ENCODE data around the gene PPP6R1.

DNA sequence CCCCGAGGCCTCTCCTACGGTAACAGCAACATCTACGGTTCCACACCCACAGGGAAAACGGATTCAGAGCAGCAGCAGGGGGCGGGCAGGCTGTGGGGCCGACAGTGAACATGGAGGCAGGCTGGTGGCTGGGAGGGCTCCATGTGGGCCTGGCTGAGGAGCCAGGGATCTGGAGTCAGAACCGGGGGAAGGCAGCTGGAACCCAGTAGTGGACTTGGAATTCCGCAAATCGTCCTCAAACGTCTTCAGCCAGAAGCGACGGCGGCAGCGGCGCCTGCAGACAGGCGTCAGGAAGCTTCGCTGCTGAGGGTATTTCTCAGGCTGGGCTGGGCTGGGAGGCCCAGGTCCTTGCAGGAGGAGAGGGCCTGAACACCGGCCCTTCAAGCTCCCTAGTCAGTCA is 32.0 kb downstream of the PPP6R1 start:
- TF ChIP-seq, protein P1, sequence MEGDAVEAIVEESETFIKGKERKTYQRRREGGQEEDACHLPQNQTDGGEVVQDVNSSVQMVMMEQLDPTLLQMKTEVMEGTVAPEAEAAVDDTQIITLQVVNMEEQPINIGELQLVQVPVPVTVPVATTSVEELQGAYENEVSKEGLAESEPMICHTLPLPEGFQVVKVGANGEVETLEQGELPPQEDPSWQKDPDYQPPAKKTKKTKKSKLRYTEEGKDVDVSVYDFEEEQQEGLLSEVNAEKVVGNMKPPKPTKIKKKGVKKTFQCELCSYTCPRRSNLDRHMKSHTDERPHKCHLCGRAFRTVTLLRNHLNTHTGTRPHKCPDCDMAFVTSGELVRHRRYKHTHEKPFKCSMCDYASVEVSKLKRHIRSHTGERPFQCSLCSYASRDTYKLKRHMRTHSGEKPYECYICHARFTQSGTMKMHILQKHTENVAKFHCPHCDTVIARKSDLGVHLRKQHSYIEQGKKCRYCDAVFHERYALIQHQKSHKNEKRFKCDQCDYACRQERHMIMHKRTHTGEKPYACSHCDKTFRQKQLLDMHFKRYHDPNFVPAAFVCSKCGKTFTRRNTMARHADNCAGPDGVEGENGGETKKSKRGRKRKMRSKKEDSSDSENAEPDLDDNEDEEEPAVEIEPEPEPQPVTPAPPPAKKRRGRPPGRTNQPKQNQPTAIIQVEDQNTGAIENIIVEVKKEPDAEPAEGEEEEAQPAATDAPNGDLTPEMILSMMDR (IDR thresholded peaks at IDR 0.05 in 4 of 5, conservative IDR thresholded peaks at IDR 0.05 in 1 of 5), result no peak
- no peak for TF ChIP-seq POLR2A (IDR thresholded peaks at IDR 0.05)

Measured in gastrocnemius medialis (tissue), 4 donors.